Measurements from ENCODE around the gene INTS3.

DNA sequence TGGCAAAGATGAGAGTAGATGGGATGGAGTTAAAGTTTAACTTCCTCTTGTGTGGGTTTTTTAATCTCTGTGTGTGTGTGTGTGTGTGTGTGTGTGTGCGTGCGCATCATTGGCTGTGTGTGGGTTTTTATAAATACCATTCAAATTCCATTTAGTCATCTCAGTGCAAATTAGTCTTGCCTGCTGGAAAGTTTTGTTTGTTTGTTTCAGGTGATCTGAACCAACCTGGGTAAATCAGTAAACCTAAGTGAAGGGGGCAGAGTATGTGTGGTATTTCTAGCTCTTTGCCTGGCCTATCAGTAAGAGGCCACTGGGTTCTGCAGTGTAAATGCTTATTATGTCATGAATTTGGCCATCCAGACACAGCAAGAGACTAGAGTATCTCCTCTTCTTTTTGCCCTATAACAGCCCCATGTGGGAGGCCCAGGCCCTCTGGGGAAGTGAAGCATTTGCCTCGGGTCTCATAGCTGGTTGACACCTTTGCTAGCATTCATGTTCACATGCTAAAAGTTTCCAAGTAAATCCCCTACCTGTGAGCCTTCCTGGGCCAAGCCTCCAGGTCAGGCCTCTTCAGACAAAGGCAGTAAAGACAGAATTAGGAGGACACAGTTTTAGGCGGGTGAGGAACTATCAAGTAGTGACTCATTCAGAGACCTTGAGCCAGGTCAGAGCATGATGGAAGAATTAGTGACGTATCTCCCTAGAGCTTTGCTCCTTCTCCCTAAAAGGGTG lies 14.7 kb downstream of the INTS3 start:
- no peak for TF ChIP-seq POLR2AphosphoS5 (IDR thresholded peaks at IDR 0.05; ENCODE audit: borderline replicate concordance, low read depth, low read length)
- no peak for TF ChIP-seq EZH2 (IDR thresholded peaks at IDR 0.05)

All from SK-N-MC (cell line).